Tibial nerve (tissue), 4 donors: ENCODE measurements around the gene KLHDC10. TPM values are rescaled to one million over a fixed set of nuclear protein-coding genes. Genes with fewer than 3 reads are reported as not detected.

Experiments used
- DNase-seq, 2 donors: peaks; one replicate each; pipeline ENCODE4 v3.0.0-alpha.2; 2019; ENCODE audit warnings: low spot score in 2 of 2
- H3K27ac ChIP-seq, 4 donors: fragments of 200-600 bp; sonication (generic) in 3 of 4; one replicate each; pipeline ENCODE4 v1.5.1; 2017 to 2019; ENCODE audit warnings: mild to moderate bottlenecking in 1 of 4
- H3K27me3 ChIP-seq, 2 donors: fragments of 200-600 bp; sonication (generic) in 1 of 2; one replicate each; pipeline versions ENCODE4 v1.5.1 to v1.6.0; 2017 to 2019
- H3K36me3 ChIP-seq, 3 donors: fragments of 200-600 bp; sonication (generic); one replicate each; pipeline ENCODE4 v1.5.1; 2018 to 2019
- H3K4me1 ChIP-seq, 4 donors: fragments of 200-600 bp; sonication (generic) in 3 of 4; one replicate each; pipeline ENCODE4 v1.5.1; 2017 to 2019
- H3K4me3 ChIP-seq, 4 donors: fragments of 200-600 bp; sonication (generic) in 3 of 4; one replicate each; pipeline ENCODE4 v1.5.1; 2017 to 2019; ENCODE audit warnings: mild to moderate bottlenecking in 1 of 4, moderate library complexity in 1 of 4
- H3K9me3 ChIP-seq, 4 donors: fragments of 200-600 bp; sonication (generic) in 3 of 4; one replicate each; pipeline ENCODE4 v1.5.1; 2017 to 2019
- CTCF ChIP-seq, 5 experiments: fragments of 200-600 bp in 3 of 5; fragments of 450-650 bp in 2 of 5; sonication (generic) in 3 of 5; IDR thresholded peaks; one replicate each; pipeline ENCODE4 v1.5.1; 2016 to 2019; ENCODE audit warnings: antibody characterized with exemption in 5 of 5, mild to moderate bottlenecking in 3 of 5, moderate library complexity in 2 of 5
- EP300 ChIP-seq, 2 donors: sonication (generic); formaldehyde crosslinking; IDR thresholded peaks; one replicate each; pipeline ENCODE4 v1.6.1; 2017; ENCODE audit warnings: antibody characterized with exemption in 2 of 2, mild to moderate bottlenecking in 1 of 2
- POLR2A ChIP-seq, 2 donors: fragments of 450-650 bp; IDR thresholded peaks; one replicate each; pipeline ENCODE4 v1.6.1; 2017; ENCODE audit warnings: antibody characterized with exemption in 2 of 2, mild to moderate bottlenecking in 2 of 2, moderate library complexity in 2 of 2
- WGBS, 2 donors: methylation state at CpG; one replicate each; pipeline ENCODE4 v1.1.5; 2018; 5-methylcytosine and 5-hydroxymethylcytosine counted together
- total RNA-seq, 4 donors: library from RNA; depleted of rRNA; stranded (reverse); fragments of >200 nt; gene quantifications; one replicate each; pipeline ENCODE4 v1.1.0, GENCODE V29; 2016

Gene KLHDC10
- total RNA-seq, 4 donors from 2014 or later, result 19.0 to 30.8 (median 21.4) TPM

GRCh38 chr7:130095812-130096211 lies 25.5 kb downstream of the KLHDC10 start:
- H3K27me3 ChIP-seq, result no peaks in the 10 kb centered on the region
- TF ChIP-seq POLR2A (IDR thresholded peaks at IDR 0.05) (no peak), CTCF (IDR thresholded peaks at IDR 0.05) (no peak), EP300 (IDR thresholded peaks at IDR 0.05) (peak in 1 of 2 donors; percentile 20)
- no peaks in the 10 kb centered on the region for H3K9me3 ChIP-seq
- H3K27ac ChIP-seq, result no peak overlapping the region
- H3K4me1 ChIP-seq, result peaks cover 0 to 23% (median 0%) of the 10 kb centered on the region in 4 donors
- no peaks in the 10 kb centered on the region for H3K36me3 ChIP-seq
- H3K4me3 ChIP-seq, result no peak overlapping the region
- WGBS, 2 donors, result 60 to 62% methylated on average over 1 of the region's 1 CpG
- DNase-seq, result no peak

- no peak overlapping the region for H3K27ac ChIP-seq
Observed at GRCh38 chr7:130096243-130096827, 26.0 kb downstream of the KLHDC10 start.

GRCh38 chr7:130099331-130099730 lies 29.0 kb downstream of the KLHDC10 start:
- peaks cover 0 to 10% (median 0%) of the 10 kb centered on the region in 4 donors for H3K4me1 ChIP-seq
- DNase-seq, result no peak
- TF ChIP-seq POLR2A (IDR thresholded peaks at IDR 0.05), result no peak
- TF ChIP-seq EP300 (IDR thresholded peaks at IDR 0.05), result no peak
- TF ChIP-seq CTCF (IDR thresholded peaks at IDR 0.05), result no peak
- H3K27me3 ChIP-seq, result no peaks in the 10 kb centered on the region
- H3K27ac ChIP-seq, result no peak overlapping the region
- no peak overlapping the region for H3K4me3 ChIP-seq
- H3K36me3 ChIP-seq, result no peaks in the 10 kb centered on the region
- H3K9me3 ChIP-seq, result no peaks in the 10 kb centered on the region

More at GRCh38 chr7:130096243-130096827, 26.0 kb downstream of the KLHDC10 start:
- no peak overlapping the region for H3K4me3 ChIP-seq
- peaks cover 0 to 23% (median 0%) of the 10 kb centered on the region in 4 donors for H3K4me1 ChIP-seq
- H3K9me3 ChIP-seq, result no peaks in the 10 kb centered on the region
- TF ChIP-seq EP300 (IDR thresholded peaks at IDR 0.05) (no peak), POLR2A (IDR thresholded peaks at IDR 0.05) (no peak), CTCF (IDR thresholded peaks at IDR 0.05) (peak in 2 of 5 experiments; percentile 6 to 15)
- H3K27me3 ChIP-seq, result no peaks in the 10 kb centered on the region
- no peaks in the 10 kb centered on the region for H3K36me3 ChIP-seq
- DNase-seq, result peak in 1 of 2 donors; percentile 17
- WGBS, 2 donors, result 47 to 51% methylated on average over 4 of the region's 4 CpGs

- TF ChIP-seq EP300 (IDR thresholded peaks at IDR 0.05) (no peak), POLR2A (IDR thresholded peaks at IDR 0.05) (no peak)
- 96 to 97% methylated on average over 6 of the region's 6 CpGs for WGBS, 2 donors
- no peak for DNase-seq
- H3K9me3 ChIP-seq, result no peaks in the 10 kb centered on the region
- no peak overlapping the region for H3K4me3 ChIP-seq
- no peak overlapping the region for H3K27ac ChIP-seq
- no peaks in the 10 kb centered on the region for H3K4me1 ChIP-seq
- H3K36me3 ChIP-seq, result no peaks in the 10 kb centered on the region
- H3K27me3 ChIP-seq, result no peaks in the 10 kb centered on the region
Observed at GRCh38 chr7:130102588-130102987, 32.3 kb downstream of the KLHDC10 start.

GRCh38 chr7:130107949-130108674 lies 37.8 kb downstream of the KLHDC10 start:
- Histone ChIP-seq H3K27ac (no peak overlapping the region), H3K36me3 (peaks cover 0 to 10% (median 0%) of the 10 kb centered on the region in 3 donors), H3K4me1 (no peaks in the 10 kb centered on the region), H3K4me3 (no peak overlapping the region), H3K9me3 (peaks cover 0 to 6% (median 0%) of the 10 kb centered on the region in 4 donors), H3K27me3 (no peaks in the 10 kb centered on the region)
- no peak for DNase-seq
- 93 to 94% methylated on average over 31 of the region's 31 CpGs for WGBS, 2 donors
- TF ChIP-seq CTCF (IDR thresholded peaks at IDR 0.05) (no peak), POLR2A (IDR thresholded peaks at IDR 0.05) (no peak), EP300 (IDR thresholded peaks at IDR 0.05) (no peak)
